GM12878 (cell line): ENCODE data around the gene APBB1IP. TPM values are rescaled to one million over a fixed set of nuclear protein-coding genes. Genes with fewer than 3 reads are reported as not detected.
A peak's percentile ranks its signal among the peaks of the same experiment; 100 is the strongest.

Experiments
- ATAC-seq: fragments of 200-7000 bp; cut with Tn5 transposase; 3 replicates; pipeline ENCODE4 v1.9.1; 2020; ENCODE audit warnings: mild to moderate bottlenecking, moderate library complexity
- BruUV-seq: library from RNA; stranded (reverse); fragments of 400-500 nt; replicated peaks from 2 replicates; lab custom pipeline; 2021; lab: Mats Ljungman, UMichigan
- CTCF ChIA-PET: fragments of 300-600 bp; sonication (Branson Sonifier 250); formaldehyde crosslinking; extraction: SDS; loops from one replicate; lab custom pipeline; 2021; ENCODE audit warnings: inconsistent platforms; lab: Yijun Ruan, JAX
- POLR2A ChIA-PET: fragments of 350-600 bp; formaldehyde crosslinking; extraction: SDS; loops from one replicate; lab custom pipeline; 2021; ENCODE audit warnings: inconsistent platforms; lab: Charles Lee
- RAD21 ChIA-PET: fragments of 300-600 bp; sonication (Branson Sonifier 250); formaldehyde crosslinking; loops from one replicate; lab custom pipeline; 2023; ENCODE audit warnings: antibody characterized with exemption; ENCODE audit not compliant: unreplicated experiment; lab: Charles Lee
- SMC1A ChIA-PET: fragments of 300-600 bp; sonication (Branson Sonifier 250); formaldehyde crosslinking; loops from one replicate; lab custom pipeline; 2023; ENCODE audit not compliant: unreplicated experiment, uncharacterized antibody; lab: Charles Lee
- DNase-seq: peaks from one replicate; pipeline ENCODE4 v3.0.0-alpha.2; 2011; ENCODE audit warnings: low read depth, low spot score
- FAIRE-seq: peaks from 3 replicates; lab custom pipeline; 2011; peaks lifted over from hg19 to GRCh38; lab: Jason Lieb, UNC
- H2AFZ ChIP-seq: 2 replicates; pipeline ENCODE4 v1.6.0; 2011; ENCODE audit warnings: low read depth, low read length, control low read depth; ENCODE audit not compliant: control insufficient read depth
- H3K27ac ChIP-seq: 2 replicates; pipeline ENCODE4 v1.5.1; 2011; ENCODE audit warnings: control low read depth; ENCODE audit not compliant: control insufficient read depth, insufficient read depth
- H3K27me3 ChIP-seq, 2 experiments: replicated peaks in 1 of 2; 2 replicates each; pipeline versions ENCODE4 v1.6.0 to v1.6.1; 2011; ENCODE audit warnings: low read length in 1 of 2; ENCODE audit not compliant: control insufficient read depth in 2 of 2, insufficient read depth in 2 of 2
- H3K36me3 ChIP-seq, 2 experiments: 2 replicates each; pipeline ENCODE4 v1.5.1; 2011; ENCODE audit warnings: low read length in 1 of 2; ENCODE audit not compliant: control insufficient read depth in 2 of 2, insufficient read depth in 2 of 2
- H3K4me1 ChIP-seq: 2 replicates; pipeline ENCODE4 v1.6.1; 2011; ENCODE audit warnings: mild to moderate bottlenecking, low read length, moderate library complexity, mixed read lengths; ENCODE audit not compliant: control insufficient read depth, insufficient read depth
- H3K4me2 ChIP-seq: 2 replicates; pipeline ENCODE4 v1.6.0; 2011; ENCODE audit warnings: control low read depth; ENCODE audit not compliant: control insufficient read depth, insufficient read depth
- H3K4me3 ChIP-seq: fragments of 200-600 bp; sonication (generic); 2 replicates; pipeline ENCODE4 v1.5.1; 2016
- H3K79me2 ChIP-seq: 2 replicates; pipeline ENCODE4 v1.6.0; 2011; ENCODE audit warnings: low read length; ENCODE audit not compliant: control insufficient read depth, insufficient read depth
- H3K9ac ChIP-seq: 2 replicates; pipeline ENCODE4 v1.8.0; 2011; ENCODE audit warnings: low read length, control low read depth, mixed read lengths; ENCODE audit not compliant: control insufficient read depth, insufficient read depth
- H3K9me3 ChIP-seq: replicated peaks from 3 replicates; pipeline ENCODE4 v1.5.1; 2011; ENCODE audit warnings: mild to moderate bottlenecking, low read length; ENCODE audit not compliant: control insufficient read depth, insufficient read depth
- H4K20me1 ChIP-seq: 2 replicates; pipeline ENCODE4 v1.6.0; 2011; ENCODE audit not compliant: control insufficient read depth, insufficient read depth
- BRCA1 ChIP-seq: IDR thresholded peaks from 2 replicates; pipeline ENCODE4 v1.6.1; 2011; ENCODE audit warnings: low read depth, low read length, improper control_type of control experiment
- CBX3 ChIP-seq: fragments of 200-600 bp; sonication (generic); IDR thresholded peaks from 2 replicates; pipeline ENCODE4 v1.6.1; 2016; ENCODE audit warnings: low read depth, borderline replicate concordance
- EP300 ChIP-seq, 2 experiments: fragments of 150-350 bp in 1 of 2; IDR thresholded peaks; 2 replicates each; pipeline ENCODE4 v1.6.1; 2011 to 2012; ENCODE audit warnings: low read depth in 2 of 2, low read length in 2 of 2, borderline replicate concordance in 1 of 2, improper control_type of control experiment in 1 of 2, inconsistent platforms in 1 of 2; ENCODE audit not compliant: control insufficient read depth in 1 of 2
- HDAC2 ChIP-seq: fragments of 200-600 bp; sonication (generic); IDR thresholded peaks from 2 replicates; pipeline ENCODE4 v1.6.1; 2017
- IRF4 ChIP-seq: IDR thresholded peaks from 2 replicates; pipeline ENCODE4 v1.6.1; 2011; ENCODE audit warnings: low read depth, low read length
- MEF2B ChIP-seq: fragments of 450-650 bp; IDR thresholded peaks from 2 replicates; pipeline ENCODE4 v1.6.1; 2018; ENCODE audit warnings: mild to moderate bottlenecking, moderate library complexity; ENCODE audit not compliant: partially characterized antibody, poor library complexity, severe bottlenecking
- MTA3 ChIP-seq: IDR thresholded peaks from 2 replicates; pipeline ENCODE4 v1.6.1; 2012; ENCODE audit warnings: low read length, inconsistent platforms, borderline replicate concordance
- NR2F1 ChIP-seq: fragments of 450-650 bp; conservative IDR thresholded peaks from 2 replicates; pipeline ENCODE4 v1.6.1; 2017; ENCODE audit warnings: mild to moderate bottlenecking
- RBBP5 ChIP-seq: fragments of 200-600 bp; sonication (generic); conservative IDR thresholded peaks from 2 replicates; pipeline ENCODE4 v1.6.1; 2016
- RCOR1 ChIP-seq: conservative IDR thresholded peaks from 2 replicates; pipeline ENCODE4 v1.6.1; 2012; ENCODE audit warnings: low read depth, low read length, improper control_type of control experiment
- RFX5 ChIP-seq: IDR thresholded peaks from 2 replicates; pipeline ENCODE4 v1.6.1; 2011; ENCODE audit warnings: low read depth, low read length, improper control_type of control experiment
- SRF ChIP-seq, 2 experiments: IDR thresholded peaks; 2 replicates each; pipeline ENCODE4 v1.6.1; 2011; ENCODE audit warnings: low read depth in 2 of 2, low read length in 2 of 2, mild to moderate bottlenecking in 1 of 2, moderate library complexity in 1 of 2
- ZBED1 ChIP-seq: IDR thresholded peaks from 2 replicates; pipeline ENCODE4 v1.6.1; 2016; ENCODE audit warnings: borderline replicate concordance
- WGBS: methylation state at CpG from one replicate; pipeline ENCODE4 v1.1.6; 2016; ENCODE audit warnings: low lambda C conversion rate; ENCODE audit not compliant: insufficient replicate concordance, insufficient coverage; ENCODE audit errors: missing lambda C conversion rate; 5-methylcytosine and 5-hydroxymethylcytosine counted together
- in situ Hi-C: fragments of 300-500 bp; cut with MboI; formaldehyde crosslinking; loops from 9 replicates; pipeline ENCODE4 v1.14.3; 2018; ENCODE audit warnings: mixed read lengths
- intact Hi-C: fragments of 100-400 bp; cut with micrococcal nuclease; formaldehyde crosslinking; loops from one replicate; pipeline ENCODE4 v1.14.2; 2022; ENCODE audit not compliant: unreplicated experiment
- polyA plus RNA-seq, 11 experiments: library from polyadenylated mRNA; depleted of rRNA in 4 of 11; unstranded in 6 of 11; stranded (reverse) in 5 of 11; fragments of >200 nt; fragmentation: Nextera tagmentation in 4 of 11; fragmentation: Illumina TruSeq in 1 of 11; extraction: Ambion mirVana in 4 of 11; extraction: Trizol in 1 of 11; gene quantifications; 1 replicate in 1 of 11; 2 replicates in 10 of 11; pipeline versions ENCODE4 v1.2.1 to v1.2.3, GENCODE V29; 2011 to 2016; ENCODE audit warnings: inconsistent platforms in 2 of 11, missing spikeins in 2 of 11, low read depth in 1 of 11
- total RNA-seq, 4 experiments: library from RNA; depleted of rRNA in 3 of 4; stranded (reverse); fragments of >200 nt in 3 of 4; fragmentation: Illumina TruSeq in 1 of 4; extraction: Trizol in 1 of 4; gene quantifications; 2 replicates each; pipeline versions ENCODE4 v1.2.1 to v1.2.3, GENCODE V29; 2013 to 2021
- TF ChIP-seq, protein P1 (sequence below): fragments of 450-650 bp; IDR thresholded peaks from 2 replicates; pipeline ENCODE4 v1.6.1; 2017; ENCODE audit warnings: mild to moderate bottlenecking, low read depth, inconsistent platforms; ENCODE audit not compliant: poor library complexity, severe bottlenecking
- TF ChIP-seq, protein P2 (sequence below): fragments of 450-650 bp; IDR thresholded peaks from 2 replicates; pipeline ENCODE4 v1.6.1; 2016; ENCODE audit warnings: mild to moderate bottlenecking
- TF ChIP-seq, protein P3 (sequence below): fragments of 450-650 bp; IDR thresholded peaks from 2 replicates; pipeline ENCODE4 v1.6.1; 2018; ENCODE audit warnings: borderline replicate concordance, mild to moderate bottlenecking; ENCODE audit not compliant: partially characterized antibody
- TF ChIP-seq, protein P4 (sequence below), 3 experiments: IDR thresholded peaks in 2 of 3; conservative IDR thresholded peaks in 1 of 3; 2 replicates each; pipeline ENCODE4 v1.5.1; 2011; ENCODE audit warnings: low read depth in 3 of 3, low read length in 3 of 3, mild to moderate bottlenecking in 3 of 3, control low read depth in 2 of 3, moderate library complexity in 2 of 3, inconsistent platforms in 1 of 3, mixed read lengths in 1 of 3; ENCODE audit not compliant: control insufficient read depth in 2 of 3, insufficient read depth in 1 of 3; ENCODE audit errors: extremely low read depth in 1 of 3

The APBB1IP gene
- total and polyA plus RNA-seq, 10 of the 15 experiments (the other 5 are each of a cell fraction or from before 2014, with no cell fraction given), result 7.3 to 67.4 (median 19.9) TPM

DNA sequence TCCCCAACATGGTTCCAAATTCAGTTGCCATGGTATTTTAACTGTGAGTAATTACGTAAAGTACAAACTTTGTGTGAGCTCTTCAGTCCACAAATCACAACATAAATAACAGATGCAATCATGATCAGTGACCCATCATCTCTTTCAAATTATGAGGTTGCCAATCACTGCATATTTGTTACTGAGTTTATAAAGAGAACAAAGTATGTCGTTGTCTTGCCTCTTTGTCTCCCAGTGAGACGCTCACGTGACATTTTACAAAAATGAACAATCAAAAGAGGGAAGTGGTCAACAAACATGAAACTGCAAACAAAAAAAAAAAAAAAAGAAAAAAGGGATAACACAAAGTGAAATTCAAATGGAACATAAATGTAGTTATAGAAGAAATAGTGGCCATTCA, 136.6 kb downstream of the APBB1IP start:
- ChIA-PET CTCF (interaction anchor here (0.5 kb wide), 1 partner anchor 88 kb away, joined by 3 read pairs; no protein-coding TSS in a partner anchor), POLR2A (no interaction called here), SMC1A (no interaction called here), RAD21 (no interaction called here)
- H4K20me1 ChIP-seq, result no peaks in the 10 kb centered on the region
- H3K27me3 ChIP-seq, result no peaks in the 10 kb centered on the region
- ATAC-seq (peak; percentile 87), DNase-seq (peak; percentile 67), FAIRE-seq (peak; percentile 95)
- peaks cover 3% of the 10 kb centered on the region; the same call in 2 of the 3 replicates for H3K9me3 ChIP-seq
- no peak overlapping the region for H2AFZ ChIP-seq
- in situ Hi-C loops (loop anchor here (5.0 kb wide), 1 partner anchor 753 kb away; no protein-coding TSS in a partner anchor), intact Hi-C loops (loop anchor here (5.0 kb wide), 1 partner anchor 748 kb away; no protein-coding TSS in a partner anchor)
- H3K36me3 ChIP-seq, result no peaks in the 10 kb centered on the region
- no peaks in the 10 kb centered on the region for H3K79me2 ChIP-seq
- no peak overlapping the region for H3K4me3 ChIP-seq
- BruUV-seq, result no TSS peak
- 0 out of 2 replicates have a peak overlapping the region, but pooled peaks have one; percentile 18 for H3K27ac ChIP-seq
- H3K4me1 ChIP-seq, result peaks cover 7% of the 10 kb centered on the region; the same call in 1 of the 2 replicates
- no peak overlapping the region for H3K4me2 ChIP-seq
- 10% methylated on average over 4 of the region's 4 CpGs for WGBS
- no peak overlapping the region for H3K9ac ChIP-seq
- TF ChIP-seq HDAC2 (no peak), MEF2B (no peak), ZBED1 (no peak), CBX3 (no peak), RCOR1 (no peak; the same call in 1 of the 2 replicates), NR2F1 (peak; percentile 51; the same call in 1 of the 2 replicates), MTA3 (no peak), RBBP5 (no peak), RFX5 (no peak), SRF (IDR thresholded peaks at IDR 0.05; ENCODE audit: low read depth in 2 of 2, low read length in 2 of 2) (no peak), EP300 (IDR thresholded peaks at IDR 0.05; ENCODE audit: borderline replicate concordance in 1 of 2, control insufficient read depth in 1 of 2, low read depth in 2 of 2, low read length in 2 of 2) (peak; percentile 68 to 88; a peak in 3 of 4 replicates), IRF4 (peak; percentile 61; the same call in 1 of the 2 replicates), BRCA1 (no peak)
- TF ChIP-seq, protein P1, sequence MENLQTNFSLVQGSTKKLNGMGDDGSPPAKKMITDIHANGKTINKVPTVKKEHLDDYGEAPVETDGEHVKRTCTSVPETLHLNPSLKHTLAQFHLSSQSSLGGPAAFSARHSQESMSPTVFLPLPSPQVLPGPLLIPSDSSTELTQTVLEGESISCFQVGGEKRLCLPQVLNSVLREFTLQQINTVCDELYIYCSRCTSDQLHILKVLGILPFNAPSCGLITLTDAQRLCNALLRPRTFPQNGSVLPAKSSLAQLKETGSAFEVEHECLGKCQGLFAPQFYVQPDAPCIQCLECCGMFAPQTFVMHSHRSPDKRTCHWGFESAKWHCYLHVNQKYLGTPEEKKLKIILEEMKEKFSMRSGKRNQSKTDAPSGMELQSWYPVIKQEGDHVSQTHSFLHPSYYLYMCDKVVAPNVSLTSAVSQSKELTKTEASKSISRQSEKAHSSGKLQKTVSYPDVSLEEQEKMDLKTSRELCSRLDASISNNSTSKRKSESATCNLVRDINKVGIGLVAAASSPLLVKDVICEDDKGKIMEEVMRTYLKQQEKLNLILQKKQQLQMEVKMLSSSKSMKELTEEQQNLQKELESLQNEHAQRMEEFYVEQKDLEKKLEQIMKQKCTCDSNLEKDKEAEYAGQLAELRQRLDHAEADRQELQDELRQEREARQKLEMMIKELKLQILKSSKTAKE, result peak; percentile 25
- TF ChIP-seq, protein P2, sequence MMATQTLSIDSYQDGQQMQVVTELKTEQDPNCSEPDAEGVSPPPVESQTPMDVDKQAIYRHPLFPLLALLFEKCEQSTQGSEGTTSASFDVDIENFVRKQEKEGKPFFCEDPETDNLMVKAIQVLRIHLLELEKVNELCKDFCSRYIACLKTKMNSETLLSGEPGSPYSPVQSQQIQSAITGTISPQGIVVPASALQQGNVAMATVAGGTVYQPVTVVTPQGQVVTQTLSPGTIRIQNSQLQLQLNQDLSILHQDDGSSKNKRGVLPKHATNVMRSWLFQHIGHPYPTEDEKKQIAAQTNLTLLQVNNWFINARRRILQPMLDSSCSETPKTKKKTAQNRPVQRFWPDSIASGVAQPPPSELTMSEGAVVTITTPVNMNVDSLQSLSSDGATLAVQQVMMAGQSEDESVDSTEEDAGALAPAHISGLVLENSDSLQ, result peak; percentile 68
- TF ChIP-seq, protein P3, sequence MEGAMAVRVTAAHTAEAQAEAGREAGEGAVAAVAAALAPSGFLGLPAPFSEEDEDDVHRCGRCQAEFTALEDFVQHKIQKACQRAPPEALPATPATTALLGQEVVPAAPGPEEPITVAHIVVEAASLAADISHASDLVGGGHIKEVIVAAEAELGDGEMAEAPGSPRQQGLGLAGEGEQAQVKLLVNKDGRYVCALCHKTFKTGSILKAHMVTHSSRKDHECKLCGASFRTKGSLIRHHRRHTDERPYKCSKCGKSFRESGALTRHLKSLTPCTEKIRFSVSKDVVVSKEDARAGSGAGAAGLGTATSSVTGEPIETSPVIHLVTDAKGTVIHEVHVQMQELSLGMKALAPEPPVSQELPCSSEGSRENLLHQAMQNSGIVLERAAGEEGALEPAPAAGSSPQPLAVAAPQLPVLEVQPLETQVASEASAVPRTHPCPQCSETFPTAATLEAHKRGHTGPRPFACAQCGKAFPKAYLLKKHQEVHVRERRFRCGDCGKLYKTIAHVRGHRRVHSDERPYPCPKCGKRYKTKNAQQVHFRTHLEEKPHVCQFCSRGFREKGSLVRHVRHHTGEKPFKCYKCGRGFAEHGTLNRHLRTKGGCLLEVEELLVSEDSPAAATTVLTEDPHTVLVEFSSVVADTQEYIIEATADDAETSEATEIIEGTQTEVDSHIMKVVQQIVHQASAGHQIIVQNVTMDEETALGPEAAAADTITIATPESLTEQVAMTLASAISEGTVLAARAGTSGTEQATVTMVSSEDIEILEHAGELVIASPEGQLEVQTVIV, result no peak
- TF ChIP-seq, protein P4, sequence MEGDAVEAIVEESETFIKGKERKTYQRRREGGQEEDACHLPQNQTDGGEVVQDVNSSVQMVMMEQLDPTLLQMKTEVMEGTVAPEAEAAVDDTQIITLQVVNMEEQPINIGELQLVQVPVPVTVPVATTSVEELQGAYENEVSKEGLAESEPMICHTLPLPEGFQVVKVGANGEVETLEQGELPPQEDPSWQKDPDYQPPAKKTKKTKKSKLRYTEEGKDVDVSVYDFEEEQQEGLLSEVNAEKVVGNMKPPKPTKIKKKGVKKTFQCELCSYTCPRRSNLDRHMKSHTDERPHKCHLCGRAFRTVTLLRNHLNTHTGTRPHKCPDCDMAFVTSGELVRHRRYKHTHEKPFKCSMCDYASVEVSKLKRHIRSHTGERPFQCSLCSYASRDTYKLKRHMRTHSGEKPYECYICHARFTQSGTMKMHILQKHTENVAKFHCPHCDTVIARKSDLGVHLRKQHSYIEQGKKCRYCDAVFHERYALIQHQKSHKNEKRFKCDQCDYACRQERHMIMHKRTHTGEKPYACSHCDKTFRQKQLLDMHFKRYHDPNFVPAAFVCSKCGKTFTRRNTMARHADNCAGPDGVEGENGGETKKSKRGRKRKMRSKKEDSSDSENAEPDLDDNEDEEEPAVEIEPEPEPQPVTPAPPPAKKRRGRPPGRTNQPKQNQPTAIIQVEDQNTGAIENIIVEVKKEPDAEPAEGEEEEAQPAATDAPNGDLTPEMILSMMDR (IDR thresholded peaks at IDR 0.05 in 2 of 3, conservative IDR thresholded peaks at IDR 0.05 in 1 of 3; ENCODE audit: control insufficient read depth in 2 of 3, extremely low read depth in 1 of 3, insufficient read depth in 1 of 3, low read depth in 3 of 3, low read length in 3 of 3), result no peak
